Measurements from ENCODE around the gene SFRP5.

SFRP5 gene

GRCh38 chr10:97764519-97764931, 7.3 kb downstream of the SFRP5 start:
- no peak for TF ChIP-seq CTCF (IDR thresholded peaks at IDR 0.05; ENCODE audit: borderline replicate concordance, insufficient read depth, low read depth, low read length)
- no peak overlapping the region for H3K4me3 ChIP-seq (ENCODE audit: low read depth, low read length)

GRCh38 chr10:97763947-97764346, 7.9 kb downstream of the SFRP5 start:
- H3K4me3 ChIP-seq (ENCODE audit: low read depth, low read length) = no peak overlapping the region
- no peak for TF ChIP-seq CTCF (IDR thresholded peaks at IDR 0.05; ENCODE audit: borderline replicate concordance, insufficient read depth, low read depth, low read length)

GRCh38 chr10:97763411-97763810, 8.4 kb downstream of the SFRP5 start:
- H3K4me3 ChIP-seq (ENCODE audit: low read depth, low read length) = no peak overlapping the region
- TF ChIP-seq CTCF (IDR thresholded peaks at IDR 0.05; ENCODE audit: borderline replicate concordance, insufficient read depth, low read depth, low read length) = no peak

GRCh38 chr10:97762816-97763215, 9.0 kb downstream of the SFRP5 start:
- TF ChIP-seq CTCF (IDR thresholded peaks at IDR 0.05; ENCODE audit: borderline replicate concordance, insufficient read depth, low read depth, low read length) = no peak
- H3K4me3 ChIP-seq (ENCODE audit: low read depth, low read length) = no peak overlapping the region

GRCh38 chr10:97762056-97762455, 9.7 kb downstream of the SFRP5 start:
- no peak for TF ChIP-seq CTCF (IDR thresholded peaks at IDR 0.05; ENCODE audit: borderline replicate concordance, insufficient read depth, low read depth, low read length)
- H3K4me3 ChIP-seq (ENCODE audit: low read depth, low read length) = no peak overlapping the region

- TF ChIP-seq CTCF (IDR thresholded peaks at IDR 0.05; ENCODE audit: borderline replicate concordance, insufficient read depth, low read depth, low read length) = no peak
Measured at GRCh38 chr10:97761331-97761865, 10.4 kb downstream of the SFRP5 start.

GRCh38 chr10:97760461-97761257, 11.1 kb downstream of the SFRP5 start:
- TF ChIP-seq CTCF (IDR thresholded peaks at IDR 0.05; ENCODE audit: borderline replicate concordance, insufficient read depth, low read depth, low read length) = no peak

More at GRCh38 chr10:97761331-97761865, 10.4 kb downstream of the SFRP5 start:
- H3K4me3 ChIP-seq (ENCODE audit: low read depth, low read length) = no peak overlapping the region

More at GRCh38 chr10:97760461-97761257, 11.1 kb downstream of the SFRP5 start:
- H3K4me3 ChIP-seq (ENCODE audit: low read depth, low read length) = no peak overlapping the region
